HAP-1 (cell line): ENCODE measurements around the gene ADM.

Source experiments
- DNase-seq, 2 experiments: peaks; one replicate each; pipeline ENCODE4 v3.0.0-alpha.2; 2016 to 2020; ENCODE audit warnings: low spot score in 2 of 2
- H3K27me3 ChIP-seq: fragments of 250-450 bp; sonication (Bioruptor Pico); 2 replicates; pipeline ENCODE4 v1.5.1; 2020; ENCODE audit warnings: low read depth, mild to moderate bottlenecking, moderate library complexity
- H3K36me3 ChIP-seq: fragments of 250-450 bp; sonication (Bioruptor Pico); replicated peaks from 2 replicates; pipeline ENCODE4 v1.5.1; 2020; ENCODE audit warnings: mild to moderate bottlenecking
- H3K4me1 ChIP-seq: fragments of 250-450 bp; sonication (Bioruptor Pico); 2 replicates; pipeline ENCODE4 v1.5.1; 2020; ENCODE audit warnings: mild to moderate bottlenecking
- H3K4me3 ChIP-seq: fragments of 250-450 bp; sonication (Bioruptor Pico); 2 replicates; pipeline ENCODE4 v1.5.1; 2020; ENCODE audit warnings: mild to moderate bottlenecking, moderate library complexity
- H3K9me3 ChIP-seq: fragments of 250-450 bp; sonication (Bioruptor Pico); 2 replicates; pipeline ENCODE4 v1.5.1; 2020; ENCODE audit warnings: mild to moderate bottlenecking, moderate library complexity
- in situ Hi-C: fragments of 300-500 bp; cut with MboI; formaldehyde crosslinking; loops from 3 replicates; pipeline ENCODE4 v1.14.3; 2020; ENCODE audit warnings: low sequenced_read_pairs, inconsistent platforms, mixed read lengths

The ADM gene

GRCh38 chr11:10322401-10322800 lies 17.5 kb downstream of the ADM start:
- no peaks in the 10 kb centered on the region for H3K27me3 ChIP-seq
- no peaks in the 10 kb centered on the region for H3K9me3 ChIP-seq
- H3K4me3 ChIP-seq: no peak overlapping the region
- H3K4me1 ChIP-seq: peaks cover 24% of the 10 kb centered on the region
- no peaks in the 10 kb centered on the region for H3K36me3 ChIP-seq
- in situ Hi-C loops: loop anchor here (10.0 to 25.0 kb wide), 4 partner anchors 335 to 710 kb away; no protein-coding TSS in a partner anchor
- DNase-seq: no peak

GRCh38 chr11:10322830-10323792 lies 18.2 kb downstream of the ADM start:
- in situ Hi-C loops: loop anchor here (10.0 to 25.0 kb wide), 4 partner anchors 336 to 711 kb away; no protein-coding TSS in a partner anchor
- H3K27me3 ChIP-seq: no peaks in the 10 kb centered on the region
- DNase-seq: peak; percentile 49 to 65
- no peaks in the 10 kb centered on the region for H3K36me3 ChIP-seq
- no peaks in the 10 kb centered on the region for H3K9me3 ChIP-seq
- H3K4me3 ChIP-seq: no peak overlapping the region
- H3K4me1 ChIP-seq: peaks cover 17% of the 10 kb centered on the region

- Histone ChIP-seq H3K9me3 (no peaks in the 10 kb centered on the region), H3K36me3 (no peaks in the 10 kb centered on the region), H3K4me3 (no peak overlapping the region), H3K27me3 (no peaks in the 10 kb centered on the region), H3K4me1 (peaks cover 17% of the 10 kb centered on the region)
- in situ Hi-C loops: loop anchor here (10.0 to 25.0 kb wide), 4 partner anchors 336 to 711 kb away; no protein-coding TSS in a partner anchor
- peak in 1 of 2 experiments; percentile 77 for DNase-seq
Observed at GRCh38 chr11:10323793-10324170, 18.9 kb downstream of the ADM start.

- Histone ChIP-seq H3K4me3 (no peak overlapping the region), H3K36me3 (no peaks in the 10 kb centered on the region), H3K4me1 (peaks cover 20% of the 10 kb centered on the region), H3K27me3 (no peaks in the 10 kb centered on the region), H3K9me3 (no peaks in the 10 kb centered on the region)
- DNase-seq: no peak
- in situ Hi-C loops: loop anchor here (10.0 to 25.0 kb wide), 4 partner anchors 337 to 712 kb away; no protein-coding TSS in a partner anchor
Observed at GRCh38 chr11:10324474-10324873, 19.6 kb downstream of the ADM start.

GRCh38 chr11:10325277-10326011 lies 20.6 kb downstream of the ADM start:
- H3K36me3 ChIP-seq: no peaks in the 10 kb centered on the region
- no peak for DNase-seq
- H3K4me1 ChIP-seq: peaks cover 20% of the 10 kb centered on the region
- H3K9me3 ChIP-seq: no peaks in the 10 kb centered on the region
- no peak overlapping the region for H3K4me3 ChIP-seq
- in situ Hi-C loops: loop anchor here (10.0 kb wide), 1 partner anchor 409 kb away; no protein-coding TSS in a partner anchor
- H3K27me3 ChIP-seq: no peaks in the 10 kb centered on the region

- no peak for DNase-seq
- no peaks in the 10 kb centered on the region for H3K27me3 ChIP-seq
- in situ Hi-C loops: loop anchor here (10.0 kb wide), 1 partner anchor 409 kb away; no protein-coding TSS in a partner anchor
- peaks cover 20% of the 10 kb centered on the region for H3K4me1 ChIP-seq
- no peaks in the 10 kb centered on the region for H3K36me3 ChIP-seq
- H3K9me3 ChIP-seq: no peaks in the 10 kb centered on the region
- no peak overlapping the region for H3K4me3 ChIP-seq
Observed at GRCh38 chr11:10326012-10326964, 21.4 kb downstream of the ADM start.

- Histone ChIP-seq H3K27me3 (no peaks in the 10 kb centered on the region), H3K4me3 (no peak overlapping the region), H3K36me3 (no peaks in the 10 kb centered on the region), H3K9me3 (no peaks in the 10 kb centered on the region), H3K4me1 (peaks cover 20% of the 10 kb centered on the region)
- in situ Hi-C loops: loop anchor here (10.0 kb wide), 1 partner anchor 408 kb away; no protein-coding TSS in a partner anchor
- no peak for DNase-seq
Observed at GRCh38 chr11:10327254-10327653, 22.4 kb downstream of the ADM start.

GRCh38 chr11:10328314-10329098 lies 23.6 kb downstream of the ADM start:
- no peak overlapping the region for H3K4me3 ChIP-seq
- DNase-seq: no peak
- no peaks in the 10 kb centered on the region for H3K36me3 ChIP-seq
- H3K27me3 ChIP-seq: no peaks in the 10 kb centered on the region
- no peaks in the 10 kb centered on the region for H3K9me3 ChIP-seq
- in situ Hi-C loops: loop anchor here (10.0 kb wide), 1 partner anchor 406 kb away; no protein-coding TSS in a partner anchor
- H3K4me1 ChIP-seq: peaks cover 13% of the 10 kb centered on the region

- Histone ChIP-seq H3K9me3 (no peaks in the 10 kb centered on the region; the same call in 1 of the 2 replicates), H3K36me3 (no peaks in the 10 kb centered on the region), H3K4me3 (no peak overlapping the region), H3K4me1 (peaks cover 4% of the 10 kb centered on the region), H3K27me3 (no peaks in the 10 kb centered on the region)
- no peak for DNase-seq
- in situ Hi-C loops: loop anchor here (10.0 kb wide), 1 partner anchor 405 kb away; no protein-coding TSS in a partner anchor
Observed at GRCh38 chr11:10329356-10329755, 24.5 kb downstream of the ADM start.

- DNase-seq: no peak
- in situ Hi-C loops: loop anchor here (10.0 kb wide), 1 partner anchor 405 kb away; no protein-coding TSS in a partner anchor
Observed at GRCh38 chr11:10329935-10330334, 25.1 kb downstream of the ADM start.

GRCh38 chr11:10331548-10332289 lies 26.8 kb downstream of the ADM start:
- no peaks in the 10 kb centered on the region for H3K27me3 ChIP-seq
- no peaks in the 10 kb centered on the region; the same call in 1 of the 2 replicates for H3K9me3 ChIP-seq
- no peak for DNase-seq
- H3K36me3 ChIP-seq: no peaks in the 10 kb centered on the region
- in situ Hi-C loops: no loop called here
- no peak overlapping the region for H3K4me3 ChIP-seq
- H3K4me1 ChIP-seq: peaks cover 3% of the 10 kb centered on the region; the same call in 1 of the 2 replicates

More at GRCh38 chr11:10329935-10330334, 25.1 kb downstream of the ADM start:
- no peak overlapping the region for H3K4me3 ChIP-seq
- H3K9me3 ChIP-seq: no peaks in the 10 kb centered on the region; the same call in 1 of the 2 replicates
- no peaks in the 10 kb centered on the region for H3K27me3 ChIP-seq
- peaks cover 3% of the 10 kb centered on the region; the same call in 1 of the 2 replicates for H3K4me1 ChIP-seq
- H3K36me3 ChIP-seq: no peaks in the 10 kb centered on the region
